Fibroblast of lung (primary cell): ENCODE data around the gene SPDYE6. TPM values are rescaled to one million over a fixed set of nuclear protein-coding genes. Genes with fewer than 3 reads are reported as not detected.
A peak's percentile ranks its signal among the peaks of the same experiment; 100 is the strongest.
"Not testable (repeated sequence)": the region's sequence is repeated elsewhere in the genome, so short reads cannot be mapped to it uniquely, and the experiment has no call there.

Experiments
- DNase-seq, 2 donors: peaks; one replicate each; pipeline versions ENCODE4 v3.0.0 to v3.0.0-alpha.2; 2010; ENCODE audit warnings: low read depth in 2 of 2
- H2AFZ ChIP-seq: 2 replicates; pipeline ENCODE4 v1.5.1; 2012; ENCODE audit warnings: low read length, control low read depth, inconsistent platforms
- H3K27ac ChIP-seq: 2 replicates; pipeline ENCODE4 v1.5.1; 2011; ENCODE audit warnings: low read length, control low read depth; ENCODE audit not compliant: insufficient read depth
- H3K27me3 ChIP-seq: 2 replicates; pipeline ENCODE4 v1.5.1; 2011; ENCODE audit warnings: mild to moderate bottlenecking, low read length; ENCODE audit not compliant: control insufficient read depth, insufficient read depth
- H3K36me3 ChIP-seq: 2 replicates; pipeline ENCODE4 v1.5.1; 2011; ENCODE audit warnings: low read length; ENCODE audit not compliant: control insufficient read depth, insufficient read depth
- H3K4me1 ChIP-seq: 2 replicates; pipeline ENCODE4 v1.5.1; 2011; ENCODE audit warnings: low read length; ENCODE audit not compliant: control insufficient read depth, insufficient read depth; ENCODE audit errors: extremely low read depth
- H3K4me2 ChIP-seq: 2 replicates; pipeline ENCODE4 v1.5.1; 2011; ENCODE audit warnings: low read length, control low read depth; ENCODE audit not compliant: insufficient read depth; ENCODE audit errors: extremely low read depth
- H3K4me3 ChIP-seq, 4 experiments: fragments of 200-600 bp in 1 of 4; sonication (generic) in 1 of 4; replicated peaks in 1 of 4; 2 replicates each; pipeline ENCODE4 v1.5.1; 2011 to 2016; ENCODE audit warnings: low read length in 4 of 4, low read depth in 3 of 4, mild to moderate bottlenecking in 3 of 4, control low read depth in 2 of 4, inconsistent platforms in 1 of 4, mixed read lengths in 1 of 4; ENCODE audit not compliant: insufficient read depth in 1 of 4; ENCODE audit errors: control extremely low read depth in 1 of 4
- H3K79me2 ChIP-seq: 2 replicates; pipeline ENCODE4 v1.5.1; 2012; ENCODE audit warnings: mild to moderate bottlenecking, low read length, inconsistent platforms; ENCODE audit not compliant: control insufficient read depth, insufficient read depth
- H3K9ac ChIP-seq: 2 replicates; pipeline ENCODE4 v1.5.1; 2011; ENCODE audit warnings: mild to moderate bottlenecking, low read length, control low read depth; ENCODE audit not compliant: insufficient read depth
- H3K9me3 ChIP-seq: 2 replicates; pipeline ENCODE4 v1.5.1; 2012; ENCODE audit warnings: low read depth, low read length; ENCODE audit not compliant: control insufficient read depth, insufficient read depth
- H4K20me1 ChIP-seq: 2 replicates; pipeline ENCODE4 v1.5.1; 2011; ENCODE audit warnings: low read length; ENCODE audit not compliant: control insufficient read depth, insufficient read depth; ENCODE audit errors: extremely low read depth
- CTCF ChIP-seq, 2 donors: IDR thresholded peaks in 1 of 2; conservative IDR thresholded peaks in 1 of 2; 1 replicate in 1 of 2; 2 replicates in 1 of 2; pipeline ENCODE4 v1.5.1; 2011 to 2012; ENCODE audit warnings: low read length in 2 of 2, control low read depth in 1 of 2, inconsistent platforms in 1 of 2, low read depth in 1 of 2, mild to moderate bottlenecking in 1 of 2
- polyA plus RNA-seq, 2 donors: library from polyadenylated mRNA; depleted of rRNA in 1 of 2; stranded (reverse) in 1 of 2; unstranded in 1 of 2; fragments of >200 nt; gene quantifications; 2 replicates each; pipeline ENCODE4 v1.2.1, GENCODE V29; 2011 to 2012; ENCODE audit warnings: missing spikeins in 1 of 2
- total RNA-seq: library from RNA; depleted of rRNA; stranded (reverse); fragments of >200 nt; gene quantifications from 2 replicates; pipeline ENCODE4 v1.2.1, GENCODE V29; 2014

Gene SPDYE6
- total and polyA plus RNA-seq, 2 donors (not counting 1 experiment from before 2014, with no cell fraction given), result not detected

GRCh38 chr7:102363549-102364393 lies 7.5 kb upstream of the SPDYE6 start:
- not testable (repeated sequence) for H4K20me1 ChIP-seq, H3K4me1 ChIP-seq, H3K36me3 ChIP-seq, H3K9me3 ChIP-seq, H3K79me2 ChIP-seq, H3K27me3 ChIP-seq
- Histone ChIP-seq H3K9ac (peak overlapping the region; percentile 86), H3K4me3 (peak overlapping the region; percentile 49 to 67 (median 58)), H3K4me2 (peak overlapping the region; percentile 59), H2AFZ (peak overlapping the region; percentile 65), H3K27ac (peak overlapping the region; percentile 76)
- DNase-seq, result peak; percentile 98 to 99
- peak in 1 of 2 donors; percentile 20 for TF ChIP-seq CTCF (conservative IDR thresholded peaks at IDR 0.05 in 1 of 2, IDR thresholded peaks at IDR 0.05 in 1 of 2; ENCODE audit: low read depth in 1 of 2, low read length in 2 of 2)

- H4K20me1 ChIP-seq, H3K9ac ChIP-seq, H3K9me3 ChIP-seq, H3K36me3 ChIP-seq, H3K4me2 ChIP-seq, DNase-seq, H3K27me3 ChIP-seq, H3K27ac ChIP-seq, H3K4me3 ChIP-seq, H3K79me2 ChIP-seq, H2AFZ ChIP-seq, H3K4me1 ChIP-seq: not testable (repeated sequence)
Observed at GRCh38 chr7:102346983-102347382, 9.3 kb downstream of the SPDYE6 start.

- H3K9ac ChIP-seq, H3K27ac ChIP-seq, H4K20me1 ChIP-seq, H3K4me3 ChIP-seq, H3K4me1 ChIP-seq, H3K27me3 ChIP-seq, H3K9me3 ChIP-seq, H2AFZ ChIP-seq, DNase-seq, H3K79me2 ChIP-seq, H3K4me2 ChIP-seq, H3K36me3 ChIP-seq: not testable (repeated sequence)
Observed at GRCh38 chr7:102340599-102341368, 15.5 kb downstream of the SPDYE6 start.

- H3K4me1 ChIP-seq, H4K20me1 ChIP-seq, H3K9me3 ChIP-seq, H2AFZ ChIP-seq, H3K4me3 ChIP-seq, H3K36me3 ChIP-seq, H3K79me2 ChIP-seq, DNase-seq, H3K27me3 ChIP-seq, H3K9ac ChIP-seq, H3K4me2 ChIP-seq, H3K27ac ChIP-seq: not testable (repeated sequence)
Observed at GRCh38 chr7:102337420-102337819, 18.8 kb downstream of the SPDYE6 start.

GRCh38 chr7:102337002-102337401 lies 19.2 kb downstream of the SPDYE6 start:
- H3K79me2 ChIP-seq, H4K20me1 ChIP-seq, H3K9me3 ChIP-seq, H3K27me3 ChIP-seq, H3K27ac ChIP-seq, H3K9ac ChIP-seq, H3K4me2 ChIP-seq, DNase-seq, H3K36me3 ChIP-seq, H2AFZ ChIP-seq, H3K4me1 ChIP-seq, H3K4me3 ChIP-seq: not testable (repeated sequence)

- DNase-seq, H4K20me1 ChIP-seq, H3K9ac ChIP-seq: not testable (repeated sequence)
Observed at GRCh38 chr7:102335574-102335973, 20.7 kb downstream of the SPDYE6 start.

More at GRCh38 chr7:102335574-102335973, 20.7 kb downstream of the SPDYE6 start:
- H3K27me3 ChIP-seq, H3K27ac ChIP-seq, H3K9me3 ChIP-seq, H3K4me1 ChIP-seq, H3K4me3 ChIP-seq, H3K4me2 ChIP-seq, H3K79me2 ChIP-seq, H2AFZ ChIP-seq, H3K36me3 ChIP-seq: not testable (repeated sequence)
